GM12865 (cell line): ENCODE measurements around the gene RASGRP4.
A peak's percentile ranks its signal among the peaks of the same experiment; 100 is the strongest.
"Not testable (repeated sequence)": the region's sequence is repeated elsewhere in the genome, so short reads cannot be mapped to it uniquely, and the experiment has no call there.

ENCODE experiments used
- DNase-seq: peaks from one replicate; pipeline ENCODE4 v3.0.0; 2010; ENCODE audit warnings: low read depth
- H3K4me3 ChIP-seq: 2 replicates; pipeline ENCODE4 v1.5.1; 2011; ENCODE audit warnings: mild to moderate bottlenecking, low read depth, low read length, control low read depth
- TF ChIP-seq, protein P1 (sequence below): IDR thresholded peaks from 2 replicates; pipeline ENCODE4 v1.5.1; 2011; ENCODE audit warnings: low read length, control low read depth, low read depth, inconsistent platforms; ENCODE audit not compliant: insufficient read depth; ENCODE audit errors: missing control alignments

The RASGRP4 gene

DNA sequence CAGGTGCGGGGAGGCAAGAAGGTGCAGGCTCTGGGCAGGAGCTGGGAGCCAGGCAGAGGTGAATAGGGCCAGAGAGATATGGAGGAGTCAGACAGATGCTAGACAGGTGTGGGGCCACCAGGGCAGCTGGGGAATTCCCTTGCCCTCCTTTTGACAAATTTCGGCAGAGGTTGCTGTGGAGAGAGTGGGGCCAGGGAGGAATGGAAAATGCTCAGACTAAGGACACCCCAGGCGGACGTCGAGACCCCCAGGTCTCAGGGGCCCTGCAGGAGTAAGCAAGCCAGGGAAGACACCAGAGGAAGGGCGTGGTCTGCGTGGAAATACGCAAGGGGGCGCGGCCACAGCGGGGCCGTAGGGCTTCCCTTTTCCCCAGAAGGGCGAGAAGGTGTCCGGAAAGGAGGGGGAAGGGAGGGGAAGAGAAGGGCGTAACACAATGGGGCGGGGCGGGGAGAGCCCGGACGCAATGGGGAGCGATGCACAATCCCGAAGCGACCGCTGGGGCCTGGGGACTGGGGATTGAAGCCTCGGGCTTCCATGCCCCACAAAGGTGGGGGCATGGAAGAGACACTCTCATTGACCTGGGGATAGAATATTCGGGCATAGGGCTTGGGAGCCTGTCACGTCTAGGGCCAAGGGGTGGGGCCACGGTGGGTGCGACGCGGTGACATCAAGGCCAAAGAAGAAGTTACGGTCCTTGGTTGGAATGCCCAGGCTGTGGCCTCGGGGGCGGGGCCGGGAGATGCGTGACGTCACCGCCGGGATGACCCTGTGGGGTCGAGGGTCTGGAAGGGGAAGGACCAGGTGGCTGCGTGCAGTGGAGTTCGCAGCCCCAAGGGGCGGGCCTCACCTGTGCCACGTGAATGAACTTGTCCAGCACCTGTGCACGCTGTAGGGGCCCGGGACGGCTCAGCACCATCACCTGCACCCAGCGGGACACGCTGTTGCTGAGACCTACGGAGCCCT, 8.2 kb downstream of the RASGRP4 start:
- H3K4me3 ChIP-seq, result peak overlapping the region; percentile 47
- TF ChIP-seq, protein P1, sequence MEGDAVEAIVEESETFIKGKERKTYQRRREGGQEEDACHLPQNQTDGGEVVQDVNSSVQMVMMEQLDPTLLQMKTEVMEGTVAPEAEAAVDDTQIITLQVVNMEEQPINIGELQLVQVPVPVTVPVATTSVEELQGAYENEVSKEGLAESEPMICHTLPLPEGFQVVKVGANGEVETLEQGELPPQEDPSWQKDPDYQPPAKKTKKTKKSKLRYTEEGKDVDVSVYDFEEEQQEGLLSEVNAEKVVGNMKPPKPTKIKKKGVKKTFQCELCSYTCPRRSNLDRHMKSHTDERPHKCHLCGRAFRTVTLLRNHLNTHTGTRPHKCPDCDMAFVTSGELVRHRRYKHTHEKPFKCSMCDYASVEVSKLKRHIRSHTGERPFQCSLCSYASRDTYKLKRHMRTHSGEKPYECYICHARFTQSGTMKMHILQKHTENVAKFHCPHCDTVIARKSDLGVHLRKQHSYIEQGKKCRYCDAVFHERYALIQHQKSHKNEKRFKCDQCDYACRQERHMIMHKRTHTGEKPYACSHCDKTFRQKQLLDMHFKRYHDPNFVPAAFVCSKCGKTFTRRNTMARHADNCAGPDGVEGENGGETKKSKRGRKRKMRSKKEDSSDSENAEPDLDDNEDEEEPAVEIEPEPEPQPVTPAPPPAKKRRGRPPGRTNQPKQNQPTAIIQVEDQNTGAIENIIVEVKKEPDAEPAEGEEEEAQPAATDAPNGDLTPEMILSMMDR, result no peak
- peak; percentile 68 for DNase-seq

DNA sequence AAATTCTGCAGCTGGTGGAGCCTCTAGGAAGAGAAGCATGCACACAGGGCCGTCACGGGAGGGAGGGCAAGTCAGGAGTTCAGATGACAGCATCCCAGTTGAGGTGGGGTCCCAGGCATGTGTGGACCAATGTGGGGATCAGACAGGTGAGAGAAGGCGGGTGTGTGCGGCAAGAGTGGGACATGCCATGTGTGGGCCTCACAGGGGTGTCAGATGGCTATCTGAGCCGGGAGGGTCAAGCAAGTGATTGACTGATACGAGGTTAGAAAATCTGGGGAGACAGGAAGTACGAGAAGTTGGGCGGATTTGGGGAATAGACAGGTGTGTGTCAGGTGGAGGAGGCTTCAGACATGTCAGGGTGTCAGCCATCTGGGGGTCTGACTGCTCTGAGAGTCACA, 8.9 kb downstream of the RASGRP4 start:
- TF ChIP-seq, protein P1, result no peak
- no peak overlapping the region for H3K4me3 ChIP-seq
- DNase-seq, result no peak

DNA sequence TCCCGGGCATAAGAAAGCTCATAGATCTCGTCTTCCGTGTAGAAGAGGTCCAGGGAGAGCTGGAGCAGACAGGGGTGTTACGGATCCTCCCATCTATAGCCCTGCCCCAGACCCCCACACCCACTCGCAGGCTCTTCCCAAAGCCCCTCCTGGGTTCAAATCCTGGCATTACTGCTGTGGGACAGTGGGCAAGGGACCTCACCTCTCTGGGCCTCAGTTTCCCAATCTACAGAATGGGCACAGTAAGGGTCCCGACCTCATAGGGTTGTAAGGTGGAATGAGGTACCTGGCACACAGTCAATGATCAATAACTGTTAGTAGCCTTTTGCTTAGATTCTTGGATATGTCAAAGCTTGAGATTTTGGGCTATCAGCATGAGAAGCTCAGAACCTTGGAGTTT, 12.6 kb downstream of the RASGRP4 start:
- H3K4me3 ChIP-seq, result no peak overlapping the region
- DNase-seq, result no peak
- TF ChIP-seq, protein P1, result no peak

- TF ChIP-seq, protein P1, result no peak
- H3K4me3 ChIP-seq, result no peak overlapping the region
- no peak for DNase-seq
These were observed 13.1 kb downstream of the RASGRP4 start for GRCh38 chr19:38412961-38413360.

GRCh38 chr19:38412491-38412890, 13.5 kb downstream of the RASGRP4 start:
- H3K4me3 ChIP-seq, result no peak overlapping the region
- TF ChIP-seq, protein P1, result no peak
- DNase-seq, result no peak

DNA sequence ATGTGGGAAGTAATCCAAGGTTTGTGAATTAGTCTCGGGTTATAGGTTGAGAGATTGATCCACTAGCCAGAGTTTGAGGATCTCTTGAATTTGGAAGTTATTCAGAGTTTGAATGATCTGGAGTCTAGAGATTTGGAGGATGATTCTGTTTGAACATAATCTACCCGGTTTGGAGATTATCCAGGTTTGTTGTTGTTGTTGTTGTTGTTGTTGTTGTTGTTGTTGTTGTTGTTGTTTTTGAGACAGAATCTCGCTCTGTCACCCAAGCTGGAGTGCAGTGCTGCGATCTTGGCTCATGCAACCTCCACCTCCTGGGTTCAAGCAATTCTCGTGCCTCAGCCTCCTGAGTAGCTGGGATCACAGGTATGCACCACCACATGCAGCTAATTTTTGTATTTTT, 14.1 kb downstream of the RASGRP4 start:
- not testable (repeated sequence) for DNase-seq, H3K4me3 ChIP-seq

- TF ChIP-seq, protein P1, result no peak
These were observed 14.8 kb downstream of the RASGRP4 start for GRCh38 chr19:38411041-38411712.

DNA sequence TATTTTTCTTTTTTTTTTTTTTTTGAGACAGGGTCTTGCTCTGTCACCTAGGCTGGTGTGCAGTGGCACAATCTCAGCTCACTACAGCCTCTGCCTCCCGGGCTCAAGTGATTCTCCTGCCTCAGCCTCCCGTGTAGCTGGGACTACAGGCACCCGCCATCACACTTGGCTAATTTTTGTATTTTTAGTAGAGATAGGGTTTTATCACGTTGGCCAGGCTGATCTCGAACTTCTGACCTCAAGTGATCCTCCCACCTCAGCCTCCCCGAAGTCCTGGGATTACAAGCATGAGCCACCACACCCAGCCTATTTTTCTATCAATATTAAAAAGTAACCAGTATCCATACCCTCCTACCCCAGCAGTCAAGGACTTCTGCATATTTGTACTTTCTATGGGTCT, 15.6 kb downstream of the RASGRP4 start:
- H3K4me3 ChIP-seq, DNase-seq: not testable (repeated sequence)

More at GRCh38 chr19:38411041-38411712, 14.8 kb downstream of the RASGRP4 start:
- H3K4me3 ChIP-seq, result no peak overlapping the region
- no peak for DNase-seq
